Transverse colon (tissue), 4 donors: ENCODE measurements around the gene COMP. TPM values are rescaled to one million over a fixed set of nuclear protein-coding genes. Genes with fewer than 3 reads are reported as not detected.

ENCODE experiments used
- DNase-seq: peaks from one replicate; pipeline ENCODE4 v3.0.0-alpha.2; 2019
- H3K27ac ChIP-seq, 4 donors: fragments of 200-600 bp; sonication (generic); 2 replicates each; pipeline ENCODE4 v1.5.1; 2016 to 2018; ENCODE audit warnings: inconsistent platforms in 4 of 4
- H3K27me3 ChIP-seq: fragments of 200-600 bp; sonication (generic); 2 replicates; pipeline ENCODE4 v1.5.1; 2017; ENCODE audit warnings: inconsistent platforms
- H3K36me3 ChIP-seq, 4 donors: fragments of 200-600 bp; sonication (generic); 2 replicates each; pipeline ENCODE4 v1.5.1; 2017 to 2019; ENCODE audit warnings: inconsistent platforms in 4 of 4
- H3K4me1 ChIP-seq, 4 donors: fragments of 200-600 bp; sonication (generic); 2 replicates each; pipeline ENCODE4 v1.5.1; 2017 to 2020; ENCODE audit warnings: inconsistent platforms in 4 of 4
- H3K4me3 ChIP-seq, 4 donors: fragments of 200-600 bp; sonication (generic); 1 replicate in 1 of 4; 2 replicates in 3 of 4; pipeline versions ENCODE4 v1.5.1 to v1.6.1; 2017 to 2019; ENCODE audit warnings: inconsistent platforms in 4 of 4
- H3K9me3 ChIP-seq, 2 donors: fragments of 200-600 bp; sonication (generic); 2 replicates each; pipeline ENCODE4 v1.5.1; 2017 to 2019; ENCODE audit warnings: inconsistent platforms in 2 of 2
- CTCF ChIP-seq, 5 experiments: fragments of 200-600 bp in 3 of 5; fragments of 450-650 bp in 2 of 5; sonication (generic) in 3 of 5; IDR thresholded peaks; 1 replicate in 2 of 5; 2 replicates in 3 of 5; pipeline ENCODE4 v1.5.1; 2016 to 2017; ENCODE audit warnings: antibody characterized with exemption in 5 of 5, inconsistent platforms in 3 of 5, mild to moderate bottlenecking in 2 of 5, moderate library complexity in 1 of 5
- EP300 ChIP-seq: sonication (generic); formaldehyde crosslinking; IDR thresholded peaks from one replicate; pipeline ENCODE4 v1.6.1; 2017; ENCODE audit warnings: antibody characterized with exemption, low read depth
- POLR2A ChIP-seq: fragments of 450-650 bp; IDR thresholded peaks from one replicate; pipeline ENCODE4 v1.6.1; 2016; ENCODE audit warnings: antibody characterized with exemption, mild to moderate bottlenecking, moderate library complexity
- POLR2AphosphoS5 ChIP-seq, 3 donors: sonication (generic); formaldehyde crosslinking; IDR thresholded peaks; one replicate each; pipeline ENCODE4 v1.6.1; 2016; ENCODE audit warnings: antibody characterized with exemption in 3 of 3
- WGBS, 2 donors: methylation state at CpG; one replicate each; pipeline ENCODE4 v1.1.5; 2018; ENCODE audit warnings: low coverage in 1 of 2; 5-methylcytosine and 5-hydroxymethylcytosine counted together
- in situ Hi-C, 4 donors: fragments of 200-750 bp; cut with MboI; loops; one replicate each; pipeline versions ENCODE4 v1.15.0 to v1.15.1; 2017; ENCODE audit warnings: low sequenced_read_pairs in 3 of 4, low pct_ligation_motif_present in 1 of 4, low pct_unique_long_range_greater_than_20kb in 1 of 4
- intact Hi-C: fragments of 100-400 bp; cut with DNase I; formaldehyde crosslinking; loops from one replicate; pipeline ENCODE4 v1.15.1; 2023; ENCODE audit warnings: low total_unique reads
- total RNA-seq, 4 donors: library from RNA; depleted of rRNA; stranded (reverse); fragments of >200 nt; gene quantifications; one replicate each; pipeline ENCODE4 v1.1.0, GENCODE V29; 2016

COMP gene
- total RNA-seq, 4 donors from 2014 or later: 0.32 to 0.55 TPM; not detected in 2

- H3K9me3 ChIP-seq: no peaks in the 10 kb centered on the region
- intact Hi-C loops: no loop called here
These were observed 19.5 kb downstream of the COMP start for GRCh38 chr19:18771328-18772242.

GRCh38 chr19:18770663-18771327 is 20.3 kb downstream of the COMP start:
- H3K36me3 ChIP-seq: no peaks in the 10 kb centered on the region
- no peak for TF ChIP-seq CTCF (IDR thresholded peaks at IDR 0.05)
- TF ChIP-seq POLR2A: no peak
- TF ChIP-seq POLR2AphosphoS5 (IDR thresholded peaks at IDR 0.05): no peak
- TF ChIP-seq EP300: no peak
- no peaks in the 10 kb centered on the region for H3K4me1 ChIP-seq
- 60 to 77% methylated on average over 1 to 10 of the region's 13 CpGs for WGBS, 2 donors
- intact Hi-C loops: no loop called here
- DNase-seq: no peak
- H3K27me3 ChIP-seq: no peaks in the 10 kb centered on the region
- H3K4me3 ChIP-seq: no peak overlapping the region
- in situ Hi-C loops: no loop called here
- H3K9me3 ChIP-seq: no peaks in the 10 kb centered on the region
- no peak overlapping the region for H3K27ac ChIP-seq

More at GRCh38 chr19:18771328-18772242, 19.5 kb downstream of the COMP start:
- H3K4me1 ChIP-seq: no peaks in the 10 kb centered on the region
- H3K4me3 ChIP-seq: no peak overlapping the region
- H3K36me3 ChIP-seq: no peaks in the 10 kb centered on the region
- in situ Hi-C loops: no loop called here
- 95% methylated on average over 31 of the region's 36 CpGs; no CpG with 5 or more reads in 1 of the 2 donors for whole genome bisulfite sequencing, 2 donors
- no peak for DNase-seq
- H3K27me3 ChIP-seq: no peaks in the 10 kb centered on the region
- TF ChIP-seq CTCF (IDR thresholded peaks at IDR 0.05) (no peak), EP300 (no peak), POLR2A (no peak), POLR2AphosphoS5 (IDR thresholded peaks at IDR 0.05) (no peak)
- H3K27ac ChIP-seq: no peak overlapping the region

- no peak for DNase-seq
- WGBS, 2 donors: 89% methylated on average over 14 of the region's 15 CpGs; no CpG with 5 or more reads in 1 of the 2 donors
- Histone ChIP-seq H3K4me3 (no peak overlapping the region), H3K27ac (no peak overlapping the region), H3K4me1 (no peaks in the 10 kb centered on the region), H3K9me3 (no peaks in the 10 kb centered on the region), H3K36me3 (no peaks in the 10 kb centered on the region), H3K27me3 (no peaks in the 10 kb centered on the region)
- TF ChIP-seq CTCF (IDR thresholded peaks at IDR 0.05) (no peak), POLR2A (no peak), POLR2AphosphoS5 (IDR thresholded peaks at IDR 0.05) (no peak), EP300 (no peak)
- in situ Hi-C loops (no loop called here), intact Hi-C loops (no loop called here)
These were observed 21.0 kb downstream of the COMP start for GRCh38 chr19:18769989-18770528.
